A549 (cell line): ENCODE data around the gene VRK2.

Experiments used
- CTCF ChIP-seq: fragments of >200 bp; sonication (Bioruptor Twin); formaldehyde crosslinking; IDR thresholded peaks from 3 replicates; pipeline ENCODE4 v1.5.1; 2016
- EP300 ChIP-seq, 2 experiments: fragments of >200 bp; sonication (Bioruptor Twin); formaldehyde crosslinking; IDR thresholded peaks; 2 replicates in 1 of 2; 3 replicates in 1 of 2; pipeline ENCODE4 v1.6.1; 2016 to 2017
- HDAC2 ChIP-seq: fragments of 200-600 bp; sonication (generic); IDR thresholded peaks from 2 replicates; pipeline ENCODE4 v1.6.1; 2016
- MAZ ChIP-seq: fragments of 150-350 bp; IDR thresholded peaks from 2 replicates; pipeline ENCODE4 v1.6.1; 2014; ENCODE audit warnings: antibody characterized with exemption, low read depth, low read length, borderline replicate concordance
- POLR2A ChIP-seq: IDR thresholded peaks from 2 replicates; pipeline ENCODE4 v1.6.1; 2012; ENCODE audit warnings: mild to moderate bottlenecking, low read length
- RCOR1 ChIP-seq: fragments of 150-350 bp; IDR thresholded peaks from 2 replicates; pipeline ENCODE4 v1.6.1; 2014; ENCODE audit warnings: antibody characterized with exemption, low read length, low read depth

- no peak for TF ChIP-seq CTCF
- TF ChIP-seq MAZ: no peak
- no peak for TF ChIP-seq POLR2A
- TF ChIP-seq HDAC2: no peak
- TF ChIP-seq RCOR1: no peak
- no peak for TF ChIP-seq EP300 (IDR thresholded peaks at IDR 0.05)
These were observed 7.7 kb downstream of the VRK2 start for GRCh38 chr2:58054264-58054663.
